GM12875 (cell line): ENCODE data around the gene C1QTNF12.
A peak's percentile ranks its signal among the peaks of the same experiment; 100 is the strongest.

ENCODE experiments used
- H3K4me3 ChIP-seq: one replicate; pipeline ENCODE4 v1.5.1; 2011; ENCODE audit warnings: low read depth, low read length, control low read depth
- TF ChIP-seq, protein P1 (sequence below): IDR thresholded peaks from 2 replicates; pipeline ENCODE4 v1.5.1; 2011; ENCODE audit warnings: low read depth, mild to moderate bottlenecking, control low read depth, inconsistent platforms, low read length, moderate library complexity, borderline replicate concordance; ENCODE audit not compliant: insufficient read depth

The C1QTNF12 gene

DNA sequence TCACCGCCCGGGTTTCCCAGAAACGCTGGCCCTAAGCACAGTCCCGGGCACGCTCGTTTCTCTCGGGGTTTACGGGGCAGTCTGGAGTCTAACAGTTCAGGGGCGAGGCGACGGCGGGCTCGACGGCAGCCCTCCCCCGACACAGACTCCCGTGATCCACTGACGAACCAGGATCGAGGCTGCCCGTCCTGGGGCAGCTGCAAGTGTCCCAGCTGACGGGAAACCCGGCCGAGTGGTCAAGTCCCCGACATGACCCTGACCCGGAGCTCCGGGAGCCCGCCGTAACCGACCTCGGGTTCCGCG lies 26.6 kb upstream of the C1QTNF12 start:
- H3K4me3 ChIP-seq: peak overlapping the region; percentile 77
- TF ChIP-seq, protein P1, sequence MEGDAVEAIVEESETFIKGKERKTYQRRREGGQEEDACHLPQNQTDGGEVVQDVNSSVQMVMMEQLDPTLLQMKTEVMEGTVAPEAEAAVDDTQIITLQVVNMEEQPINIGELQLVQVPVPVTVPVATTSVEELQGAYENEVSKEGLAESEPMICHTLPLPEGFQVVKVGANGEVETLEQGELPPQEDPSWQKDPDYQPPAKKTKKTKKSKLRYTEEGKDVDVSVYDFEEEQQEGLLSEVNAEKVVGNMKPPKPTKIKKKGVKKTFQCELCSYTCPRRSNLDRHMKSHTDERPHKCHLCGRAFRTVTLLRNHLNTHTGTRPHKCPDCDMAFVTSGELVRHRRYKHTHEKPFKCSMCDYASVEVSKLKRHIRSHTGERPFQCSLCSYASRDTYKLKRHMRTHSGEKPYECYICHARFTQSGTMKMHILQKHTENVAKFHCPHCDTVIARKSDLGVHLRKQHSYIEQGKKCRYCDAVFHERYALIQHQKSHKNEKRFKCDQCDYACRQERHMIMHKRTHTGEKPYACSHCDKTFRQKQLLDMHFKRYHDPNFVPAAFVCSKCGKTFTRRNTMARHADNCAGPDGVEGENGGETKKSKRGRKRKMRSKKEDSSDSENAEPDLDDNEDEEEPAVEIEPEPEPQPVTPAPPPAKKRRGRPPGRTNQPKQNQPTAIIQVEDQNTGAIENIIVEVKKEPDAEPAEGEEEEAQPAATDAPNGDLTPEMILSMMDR: no peak

DNA sequence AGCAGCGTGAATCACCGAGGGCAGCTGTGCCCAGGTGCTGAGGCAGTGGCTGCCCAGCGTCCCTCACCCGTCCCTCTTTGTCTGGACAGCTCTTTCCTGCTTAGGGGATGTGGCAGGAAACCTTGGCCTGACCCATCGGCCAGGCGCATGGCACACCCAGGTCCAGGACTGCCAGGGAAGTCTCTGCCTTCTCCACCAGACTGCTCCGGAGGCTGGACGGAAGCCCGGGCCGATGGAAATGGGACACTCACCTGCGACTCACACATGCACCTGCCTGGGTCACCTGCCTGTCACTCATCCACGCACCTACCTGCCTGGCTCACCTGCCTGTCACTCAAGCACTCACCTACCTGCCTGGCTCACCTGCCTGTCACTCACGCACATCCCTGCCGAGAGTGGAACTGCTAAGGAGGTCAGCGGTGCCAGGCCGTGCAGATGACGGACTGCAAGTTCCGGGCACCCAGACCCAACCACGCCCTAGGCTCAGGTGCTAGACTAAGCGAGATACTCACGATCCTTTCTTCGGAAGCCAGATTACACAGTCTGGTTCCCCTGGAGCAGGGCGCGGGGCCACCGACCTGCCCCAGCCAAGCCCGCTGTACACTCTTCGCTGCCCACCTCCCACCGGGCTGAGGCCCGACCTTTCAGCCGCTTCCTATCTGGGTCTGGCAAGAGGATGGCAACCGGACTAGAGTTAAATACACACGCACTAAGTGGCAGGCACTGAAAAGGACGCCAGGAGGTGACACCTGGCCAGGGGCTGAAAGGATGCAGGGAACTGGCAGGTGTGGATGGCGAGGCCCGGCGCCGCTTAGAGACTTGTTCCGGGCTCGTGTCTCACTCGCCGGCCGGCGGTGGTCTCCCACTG lies 26.1 kb upstream of the C1QTNF12 start:
- TF ChIP-seq, protein P1: no peak
- H3K4me3 ChIP-seq: peak overlapping the region; percentile 77

DNA sequence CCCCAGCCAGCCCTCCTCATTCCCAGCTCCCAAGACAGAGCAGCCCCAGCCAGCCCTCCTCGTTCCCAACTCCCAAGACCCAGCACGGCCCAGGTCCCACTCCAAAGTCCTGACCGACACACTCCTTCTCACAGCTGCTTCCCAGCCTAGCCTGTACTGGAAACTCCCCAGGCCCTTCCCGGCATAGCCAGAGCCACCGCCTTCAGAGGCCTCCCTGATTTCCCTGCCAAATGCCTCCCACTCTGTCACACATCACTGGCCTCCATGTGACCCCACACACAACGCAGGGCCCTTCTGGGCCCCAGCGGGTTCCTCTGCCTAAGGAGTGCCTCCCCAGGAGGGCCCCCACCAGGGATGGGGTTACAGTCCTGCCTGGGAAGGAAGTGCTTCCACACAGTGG lies 24.3 kb upstream of the C1QTNF12 start:
- TF ChIP-seq, protein P1: no peak
- no peak overlapping the region for H3K4me3 ChIP-seq

DNA sequence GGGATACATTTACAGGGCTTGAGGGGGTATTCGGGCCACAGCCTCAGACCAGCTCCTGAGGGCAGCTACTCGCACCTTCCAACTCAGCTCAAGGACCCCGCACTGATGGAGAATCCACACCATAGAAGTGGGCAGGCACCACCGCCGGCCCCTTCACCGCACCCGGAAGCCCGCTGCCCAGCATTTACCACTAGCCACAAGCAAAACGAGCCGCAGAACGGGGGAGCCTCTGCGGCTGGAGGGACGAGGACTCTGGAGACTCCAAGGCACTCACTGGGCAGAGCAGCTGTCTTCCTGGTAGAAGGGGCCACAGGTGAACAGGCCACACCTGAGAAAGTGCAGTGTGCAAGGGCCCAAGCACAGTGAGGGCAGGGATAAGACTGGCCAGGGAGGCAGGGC lies 21.8 kb upstream of the C1QTNF12 start:
- TF ChIP-seq, protein P1: no peak
- H3K4me3 ChIP-seq: no peak overlapping the region

DNA sequence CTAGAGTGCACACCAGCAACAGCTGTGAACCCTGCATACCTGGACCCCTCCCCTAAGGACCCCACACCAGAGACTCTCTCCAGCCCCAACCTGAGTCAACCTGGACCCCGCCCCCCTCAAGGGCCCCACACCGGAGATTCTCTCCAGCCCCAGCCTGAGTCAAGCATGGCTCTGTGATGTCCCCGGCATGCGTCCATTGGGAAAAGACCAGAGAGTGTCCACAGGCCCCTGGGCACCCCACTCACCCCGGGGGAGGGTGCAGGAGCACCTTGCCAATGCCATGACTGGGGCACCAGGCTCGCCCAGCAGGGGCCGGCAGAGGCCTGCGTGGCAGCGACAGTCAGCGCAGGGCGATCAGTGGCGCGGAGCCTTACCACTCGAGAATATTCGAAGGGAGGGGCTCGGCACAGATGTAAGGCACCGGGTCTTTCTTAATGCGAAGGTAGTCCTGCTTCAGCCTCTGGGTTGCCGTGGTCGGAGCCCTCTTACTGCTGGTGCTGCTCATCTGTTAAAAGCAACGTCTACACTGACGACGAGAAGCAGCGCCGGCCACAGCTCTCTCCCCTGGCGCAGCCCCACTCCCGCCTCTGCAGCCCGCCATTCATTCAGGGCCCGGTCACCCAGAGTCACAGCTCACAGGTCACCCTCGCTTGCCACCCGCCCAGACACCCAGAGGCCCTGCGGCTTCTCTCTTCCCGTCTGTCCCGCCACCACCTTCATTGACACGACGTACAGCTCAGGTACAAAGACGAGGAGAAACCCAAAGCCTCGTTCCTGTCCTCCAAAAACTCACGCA lies 21.2 kb upstream of the C1QTNF12 start:
- TF ChIP-seq, protein P1: no peak
- no peak overlapping the region for H3K4me3 ChIP-seq

DNA sequence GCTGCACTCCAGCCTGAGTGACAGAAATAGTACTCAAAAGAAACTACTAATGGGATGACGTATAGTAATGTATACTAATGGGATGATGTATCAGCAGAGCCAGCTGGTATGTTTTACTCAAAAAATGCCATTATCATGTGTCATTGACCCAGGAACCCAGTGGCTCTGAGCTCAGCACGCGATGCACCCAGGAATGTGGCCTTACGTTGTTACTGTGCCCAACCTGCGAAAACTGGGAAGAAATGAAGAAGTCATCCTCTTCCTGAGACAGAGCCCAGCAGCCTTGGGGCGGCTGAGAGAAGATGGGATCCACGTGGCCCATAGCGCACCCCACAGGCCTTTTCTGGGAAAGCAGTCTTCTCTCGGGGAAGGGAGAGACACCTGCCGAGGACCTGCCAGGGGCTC lies 18.3 kb upstream of the C1QTNF12 start:
- TF ChIP-seq, protein P1: 0 out of 2 replicates have a peak, but pooled peaks have one; percentile 7
- H3K4me3 ChIP-seq: no peak overlapping the region
